ENCODE results near the gene EGR2. TPM values are rescaled to one million over a fixed set of nuclear protein-coding genes. Genes with fewer than 3 reads are reported as not detected.

The EGR2 gene
- total and polyA plus RNA-seq, 4 donors: 0.82 to 15.5 (median 5.4) TPM

DNA sequence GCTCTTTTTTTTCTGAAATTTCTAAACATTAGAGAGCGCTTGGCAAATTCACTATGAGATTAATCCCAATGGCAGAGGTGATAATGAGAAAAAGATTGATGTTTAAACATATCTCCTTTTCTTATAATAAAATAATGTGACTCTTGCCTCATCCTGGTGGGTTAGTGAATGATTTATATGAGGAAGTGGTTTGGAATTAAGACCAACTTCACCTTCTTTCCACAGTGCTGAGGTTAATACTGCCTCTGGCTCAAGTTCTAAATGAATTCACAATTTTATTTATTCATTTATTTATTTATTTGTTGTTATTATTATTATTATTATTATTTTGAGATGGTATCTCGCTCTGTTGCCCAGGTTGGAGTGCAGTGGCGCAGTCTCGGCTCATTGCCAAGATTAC is 52.2 kb downstream of the EGR2 start:
- WGBS, 2 donors: 94 to 95% methylated on average over 4 of the region's 4 CpGs
- no peaks in the 10 kb centered on the region for H3K9me3 ChIP-seq (ENCODE audit: control insufficient read depth in 4 of 4, insufficient read depth in 3 of 4, low read length in 3 of 4)
- no peak overlapping the region for H3K9ac ChIP-seq (ENCODE audit: insufficient read depth in 1 of 2, low read length in 2 of 2)
- no peaks in the 10 kb centered on the region for H3K27me3 ChIP-seq (ENCODE audit: control insufficient read depth in 3 of 3, insufficient read depth in 3 of 3, low read length in 2 of 3)
- DNase-seq (no peak), ATAC-seq (ENCODE audit: insufficient read depth, low FRiP score) (no peak)
- peaks cover 0 to 5% (median 0%) of the 10 kb centered on the region in 5 donors for H3K4me1 ChIP-seq (ENCODE audit: control insufficient read depth in 5 of 5, insufficient read depth in 5 of 5, low read length in 5 of 5)
- no peak overlapping the region for H3K4me3 ChIP-seq
- H3K36me3 ChIP-seq (ENCODE audit: control insufficient read depth in 4 of 4, insufficient read depth in 4 of 4, low read length in 4 of 4): no peaks in the 10 kb centered on the region
- H3K27ac ChIP-seq (ENCODE audit: low read depth in 1 of 2, low read length in 1 of 2): no peak overlapping the region
- TF ChIP-seq, protein P1, sequence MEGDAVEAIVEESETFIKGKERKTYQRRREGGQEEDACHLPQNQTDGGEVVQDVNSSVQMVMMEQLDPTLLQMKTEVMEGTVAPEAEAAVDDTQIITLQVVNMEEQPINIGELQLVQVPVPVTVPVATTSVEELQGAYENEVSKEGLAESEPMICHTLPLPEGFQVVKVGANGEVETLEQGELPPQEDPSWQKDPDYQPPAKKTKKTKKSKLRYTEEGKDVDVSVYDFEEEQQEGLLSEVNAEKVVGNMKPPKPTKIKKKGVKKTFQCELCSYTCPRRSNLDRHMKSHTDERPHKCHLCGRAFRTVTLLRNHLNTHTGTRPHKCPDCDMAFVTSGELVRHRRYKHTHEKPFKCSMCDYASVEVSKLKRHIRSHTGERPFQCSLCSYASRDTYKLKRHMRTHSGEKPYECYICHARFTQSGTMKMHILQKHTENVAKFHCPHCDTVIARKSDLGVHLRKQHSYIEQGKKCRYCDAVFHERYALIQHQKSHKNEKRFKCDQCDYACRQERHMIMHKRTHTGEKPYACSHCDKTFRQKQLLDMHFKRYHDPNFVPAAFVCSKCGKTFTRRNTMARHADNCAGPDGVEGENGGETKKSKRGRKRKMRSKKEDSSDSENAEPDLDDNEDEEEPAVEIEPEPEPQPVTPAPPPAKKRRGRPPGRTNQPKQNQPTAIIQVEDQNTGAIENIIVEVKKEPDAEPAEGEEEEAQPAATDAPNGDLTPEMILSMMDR (IDR thresholded peaks at IDR 0.05; ENCODE audit: control extremely low read depth, extremely low read depth): no peak

DNA sequence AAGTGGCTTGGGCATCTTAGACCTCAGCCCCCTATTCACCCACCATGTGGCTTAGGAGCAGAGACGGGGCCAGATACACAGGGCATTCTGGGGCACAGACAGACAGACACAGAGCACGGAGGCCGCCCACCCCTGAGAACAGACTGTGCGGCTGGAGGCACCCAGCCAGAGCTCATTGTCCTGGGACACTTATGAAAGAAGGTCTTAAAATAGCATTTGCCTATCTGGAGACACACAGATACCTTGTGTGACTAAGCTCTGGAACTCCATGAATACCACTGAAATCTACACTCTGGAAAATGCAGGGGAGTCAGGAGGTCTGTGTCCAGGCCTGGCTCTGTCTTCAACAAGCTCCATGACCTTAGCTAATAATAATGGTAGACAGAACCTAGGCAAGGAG is 53.0 kb downstream of the EGR2 start:
- Histone ChIP-seq H3K36me3 (ENCODE audit: control insufficient read depth in 4 of 4, insufficient read depth in 4 of 4, low read length in 4 of 4) (no peaks in the 10 kb centered on the region), H3K4me1 (ENCODE audit: control insufficient read depth in 5 of 5, insufficient read depth in 5 of 5, low read length in 5 of 5) (peaks cover 0 to 5% (median 0%) of the 10 kb centered on the region in 5 donors), H3K9me3 (ENCODE audit: control insufficient read depth in 4 of 4, insufficient read depth in 3 of 4, low read length in 3 of 4) (no peaks in the 10 kb centered on the region), H3K4me3 (no peak overlapping the region), H3K27ac (ENCODE audit: low read depth in 1 of 2, low read length in 1 of 2) (peak overlapping the region in 1 of 2 donors; percentile 77), H3K27me3 (ENCODE audit: control insufficient read depth in 3 of 3, insufficient read depth in 3 of 3, low read length in 2 of 3) (no peaks in the 10 kb centered on the region), H3K9ac (ENCODE audit: insufficient read depth in 1 of 2, low read length in 2 of 2) (no peak overlapping the region)
- no peak for DNase-seq
- TF ChIP-seq, protein P1 (IDR thresholded peaks at IDR 0.05; ENCODE audit: control extremely low read depth, extremely low read depth): no peak
- ATAC-seq (ENCODE audit: insufficient read depth, low FRiP score): no peak
- 95 to 98% methylated on average over 4 of the region's 4 CpGs for WGBS, 2 donors

Other genes with a start within 250 kb of the EGR2 start
- 10 to 100 TPM; 13.7 to 16.9 TPM for gene ADO, start 11.6 kb downstream of the EGR2 start, total RNA-seq
- 10 to 100 TPM in 1 of 2 donors, 1 to 10 TPM in 1; 7.4 to 10.2 TPM for gene ADO, start 11.6 kb downstream of the EGR2 start, polyA plus RNA-seq

All from lung (tissue), 12 donors.